Middle frontal gyrus (tissue), 1 donor: ENCODE data around the gene SLC3A2.
A peak's percentile ranks its signal among the peaks of the same experiment; 100 is the strongest.

Experiments
- DNase-seq: peaks from one replicate; pipeline ENCODE4 v3.0.0-alpha.2; 2015; ENCODE audit warnings: low spot score; ENCODE audit errors: extremely low spot score

The SLC3A2 gene

GRCh38 chr11:62909107-62909894, 28.6 kb downstream of the SLC3A2 start:
- no peak for DNase-seq

- DNase-seq: no peak
Measured at GRCh38 chr11:62910141-62910882, 29.6 kb downstream of the SLC3A2 start.

- DNase-seq: no peak
Measured at GRCh38 chr11:62911137-62912130, 30.7 kb downstream of the SLC3A2 start.

- no peak for DNase-seq
Measured at GRCh38 chr11:62912268-62912667, 31.6 kb downstream of the SLC3A2 start.

- DNase-seq: no peak
Measured at GRCh38 chr11:62914416-62914815, 33.7 kb downstream of the SLC3A2 start.

- no peak for DNase-seq
Measured at GRCh38 chr11:62917906-62918502, 37.3 kb downstream of the SLC3A2 start.

GRCh38 chr11:62918531-62918930, 37.8 kb downstream of the SLC3A2 start:
- no peak for DNase-seq

- DNase-seq: no peak
Measured at GRCh38 chr11:62919476-62919875, 38.8 kb downstream of the SLC3A2 start.

GRCh38 chr11:62919898-62920640, 39.4 kb downstream of the SLC3A2 start:
- no peak for DNase-seq

GRCh38 chr11:62921201-62921572, 40.5 kb downstream of the SLC3A2 start, which contains the start of gene CHRM1:
TSS of gene CHRM1 (minus strand) at chr11:62921363. CDS start at chr11:62911100, 10,263 bp downstream.
- DNase-seq: peak; percentile 53

- no peak for DNase-seq
Measured at GRCh38 chr11:62921573-62922188, 41.0 kb downstream of the SLC3A2 start.

GRCh38 chr11:62922189-62922589, 41.5 kb downstream of the SLC3A2 start:
- no peak for DNase-seq

- DNase-seq: no peak
Measured at GRCh38 chr11:62922653-62923431, 42.1 kb downstream of the SLC3A2 start.

- no peak for DNase-seq
Measured at GRCh38 chr11:62923601-62924411, 43.1 kb downstream of the SLC3A2 start.

- DNase-seq: no peak
Measured at GRCh38 chr11:62925308-62925707, 44.6 kb downstream of the SLC3A2 start.

- DNase-seq: no peak
Measured at GRCh38 chr11:62925745-62926679, 45.3 kb downstream of the SLC3A2 start.
